ENCODE results near the gene BIN1. TPM values are rescaled to one million over a fixed set of nuclear protein-coding genes. Genes with fewer than 3 reads are reported as not detected.

The BIN1 gene
- total RNA-seq, 1 experiment from 2014 or later = 90.4 TPM

DNA sequence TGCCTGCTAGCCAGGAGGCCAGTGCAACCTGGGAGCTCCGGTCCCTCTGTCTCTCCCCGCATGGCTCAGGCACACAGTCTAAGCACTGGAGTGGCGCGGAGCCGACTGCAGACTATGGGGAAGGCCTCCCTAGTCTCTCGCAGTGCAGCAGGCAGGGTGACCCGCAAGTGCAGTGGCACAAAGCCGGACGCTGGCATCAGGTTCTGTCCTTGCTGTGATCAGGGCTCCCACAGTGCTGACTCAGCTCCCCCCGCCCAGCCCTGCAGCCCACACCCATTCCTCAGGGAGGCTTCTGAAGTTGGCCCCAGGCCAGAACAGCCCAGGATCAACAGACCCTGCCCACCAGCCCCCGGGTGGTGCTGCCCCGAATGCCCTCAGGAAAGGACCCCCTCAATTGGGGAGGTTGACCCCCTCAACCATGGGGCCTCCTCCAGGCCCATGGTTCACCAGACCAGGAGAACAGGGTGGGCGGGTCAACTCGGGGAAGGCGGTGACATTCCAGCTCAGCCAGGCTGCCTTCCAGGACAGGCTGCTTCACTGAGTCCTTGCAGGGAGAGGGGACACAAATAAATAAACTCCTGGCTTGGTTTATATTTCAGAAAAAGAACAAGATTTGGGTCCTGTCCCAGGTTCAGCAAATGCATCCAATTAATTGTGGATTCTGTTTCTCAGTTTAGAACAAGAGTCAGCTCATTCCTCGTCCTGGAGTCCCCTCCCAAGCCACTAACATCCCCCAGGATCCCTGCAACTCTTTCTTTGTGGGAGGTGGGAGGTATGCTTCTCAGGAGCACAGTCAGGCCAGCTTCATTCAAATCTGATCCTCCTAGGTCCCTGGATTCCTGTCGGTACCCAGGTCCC is 12.2 kb downstream of the BIN1 start:
- no peaks in the 10 kb centered on the region for H3K27me3 ChIP-seq
- no peak overlapping the region for H3K27ac ChIP-seq
- H3K36me3 ChIP-seq = 0 out of 2 replicates have a peak, but pooled peaks cover 3% of the 10 kb centered on the region
- DNase-seq = no peak
- no peaks in the 10 kb centered on the region for H3K9me3 ChIP-seq (replicated peaks)
- no peak overlapping the region for H3K4me3 ChIP-seq
- peaks cover 23% of the 10 kb centered on the region for H3K4me1 ChIP-seq

DNA sequence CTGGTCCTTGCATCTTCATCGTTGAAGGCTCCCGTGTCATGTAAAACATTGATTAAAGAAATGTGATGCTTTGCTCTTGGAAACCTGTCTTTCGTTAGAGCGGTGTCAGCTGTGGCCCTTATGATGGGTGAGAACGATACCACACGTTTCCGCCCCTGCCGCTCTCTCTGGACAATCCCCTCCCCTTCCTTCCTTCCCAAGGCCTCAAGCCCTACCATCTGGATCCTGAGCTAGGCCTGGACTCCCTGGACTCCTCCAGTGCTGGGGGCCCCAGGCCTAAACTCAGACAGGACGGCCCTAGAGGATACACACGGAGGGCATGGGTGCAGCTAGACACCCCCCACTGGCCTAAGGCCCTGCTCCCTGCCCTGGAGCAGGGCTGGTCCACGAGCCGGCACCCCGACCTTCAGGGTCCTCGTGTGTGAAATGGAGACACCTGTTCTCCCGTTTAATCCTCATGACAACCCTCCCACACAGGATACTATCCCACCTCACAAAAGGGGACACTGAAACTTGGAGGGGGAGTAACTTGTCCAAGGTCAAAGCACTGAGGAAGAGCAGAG is 13.2 kb downstream of the BIN1 start:
- Histone ChIP-seq H3K4me1 (peaks cover 26% of the 10 kb centered on the region), H3K27ac (no peak overlapping the region), H3K4me3 (no peak overlapping the region), H3K27me3 (no peaks in the 10 kb centered on the region), H3K9me3 (replicated peaks) (no peaks in the 10 kb centered on the region), H3K36me3 (0 out of 2 replicates have a peak, but pooled peaks cover 3% of the 10 kb centered on the region)
- no peak for DNase-seq

DNA sequence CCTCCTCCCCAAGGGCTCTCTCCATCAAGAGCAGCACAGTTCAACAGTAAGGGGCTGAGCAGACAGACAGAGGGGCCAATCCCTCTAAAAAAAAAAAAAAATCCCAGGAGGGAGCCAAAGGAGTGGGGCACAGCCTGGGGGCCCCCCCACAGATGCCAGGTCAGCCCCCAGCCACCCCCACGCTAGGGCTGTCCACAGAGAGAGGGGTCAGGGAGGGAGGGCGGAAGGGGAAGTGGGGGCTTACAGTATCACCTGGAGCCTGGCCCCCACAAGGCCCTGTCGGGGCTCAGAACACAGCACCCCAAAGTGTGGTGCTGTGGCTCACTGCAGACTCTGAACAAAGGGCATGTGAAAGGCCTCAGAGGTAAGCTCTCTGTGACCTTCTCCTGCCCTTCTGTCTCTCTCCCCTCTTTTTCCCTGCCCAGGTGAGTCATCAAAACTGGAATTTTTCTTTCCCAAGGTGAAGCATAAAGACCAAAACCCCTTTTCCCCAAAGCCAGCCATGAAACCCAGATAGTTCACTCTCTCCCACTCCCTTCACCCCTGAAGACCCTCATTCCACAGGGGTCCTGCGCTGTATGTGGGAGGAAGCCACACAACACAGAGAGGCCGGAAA is 13.9 kb downstream of the BIN1 start:
- Histone ChIP-seq H3K4me1 (peaks cover 30% of the 10 kb centered on the region), H3K27ac (no peak overlapping the region), H3K27me3 (no peaks in the 10 kb centered on the region), H3K4me3 (no peak overlapping the region), H3K9me3 (replicated peaks) (no peaks in the 10 kb centered on the region), H3K36me3 (0 out of 2 replicates have a peak, but pooled peaks cover 3% of the 10 kb centered on the region)
- DNase-seq = no peak

DNA sequence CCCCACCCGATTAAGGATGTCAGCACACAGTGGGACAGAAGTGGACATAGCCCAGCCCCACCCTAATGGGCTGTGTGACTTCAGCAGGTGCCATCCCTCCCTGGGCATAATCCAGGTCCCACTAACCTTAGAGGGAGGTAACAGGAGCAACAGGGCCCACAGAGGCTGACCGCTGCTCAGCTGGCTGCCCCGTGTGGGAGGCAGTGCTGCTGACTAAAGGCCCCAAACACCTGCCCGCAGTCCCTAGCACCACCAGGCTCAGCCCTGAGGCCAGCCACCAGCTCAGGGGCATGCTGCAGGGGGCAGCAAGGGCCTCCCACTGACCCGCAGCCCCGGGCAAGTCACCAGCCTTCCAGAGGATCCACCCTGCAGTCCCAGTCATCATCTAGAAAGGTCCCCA is 14.6 kb downstream of the BIN1 start:
- H3K9me3 ChIP-seq (replicated peaks) = no peaks in the 10 kb centered on the region
- DNase-seq = no peak
- H3K36me3 ChIP-seq = 0 out of 2 replicates have a peak, but pooled peaks cover 3% of the 10 kb centered on the region
- no peaks in the 10 kb centered on the region for H3K27me3 ChIP-seq
- H3K27ac ChIP-seq = no peak overlapping the region
- no peak overlapping the region for H3K4me3 ChIP-seq
- peaks cover 36% of the 10 kb centered on the region for H3K4me1 ChIP-seq

DNA sequence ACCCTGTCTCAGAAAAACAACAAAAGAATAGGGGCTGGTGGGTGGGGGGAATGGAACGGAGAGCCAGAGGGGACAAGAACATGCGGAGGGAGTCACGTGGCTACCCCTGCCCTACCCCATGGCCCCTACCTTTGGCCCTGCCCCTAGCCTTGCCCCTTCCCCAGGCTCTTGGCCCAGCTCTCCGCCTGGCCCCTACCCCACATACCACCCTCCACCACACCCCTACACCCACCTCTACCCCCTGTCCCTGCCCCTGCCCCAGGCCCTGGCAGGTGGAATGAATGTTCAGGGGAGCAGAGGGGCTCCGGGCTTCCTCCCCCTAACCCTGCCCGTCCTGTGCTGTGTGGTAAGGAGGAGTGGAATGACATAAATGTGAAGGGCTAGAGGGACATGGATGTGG is 15.1 kb downstream of the BIN1 start:
- H3K27me3 ChIP-seq = no peaks in the 10 kb centered on the region
- H3K4me3 ChIP-seq = no peak overlapping the region
- H3K36me3 ChIP-seq = 0 out of 2 replicates have a peak, but pooled peaks cover 3% of the 10 kb centered on the region
- no peak overlapping the region for H3K27ac ChIP-seq
- peaks cover 40% of the 10 kb centered on the region for H3K4me1 ChIP-seq
- H3K9me3 ChIP-seq (replicated peaks) = no peaks in the 10 kb centered on the region
- no peak for DNase-seq

DNA sequence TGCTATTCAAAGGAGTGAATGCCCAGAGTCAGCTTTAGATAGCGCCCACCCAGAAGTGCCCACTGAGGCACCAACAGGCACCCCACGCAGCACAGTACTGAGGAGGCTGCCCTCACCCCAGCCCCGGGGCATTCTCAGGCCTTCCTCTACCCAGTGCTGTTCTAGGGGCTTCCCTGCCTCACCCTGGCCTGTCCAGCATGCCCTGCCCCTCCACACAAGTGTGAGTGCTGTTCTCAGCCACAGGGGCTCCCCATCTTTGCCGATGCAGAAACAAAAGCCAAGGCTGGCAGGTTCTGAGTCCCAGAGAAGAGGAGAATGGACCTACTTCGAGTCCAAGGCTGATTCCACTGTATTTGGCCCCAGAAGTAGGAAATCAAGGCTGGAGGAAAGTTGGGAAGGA is 15.8 kb downstream of the BIN1 start:
- Histone ChIP-seq H3K36me3 (0 out of 2 replicates have a peak, but pooled peaks cover 3% of the 10 kb centered on the region), H3K4me3 (no peak overlapping the region), H3K4me1 (peaks cover 45% of the 10 kb centered on the region), H3K27ac (no peak overlapping the region), H3K27me3 (no peaks in the 10 kb centered on the region), H3K9me3 (replicated peaks) (no peaks in the 10 kb centered on the region)
- DNase-seq = no peak

DNA sequence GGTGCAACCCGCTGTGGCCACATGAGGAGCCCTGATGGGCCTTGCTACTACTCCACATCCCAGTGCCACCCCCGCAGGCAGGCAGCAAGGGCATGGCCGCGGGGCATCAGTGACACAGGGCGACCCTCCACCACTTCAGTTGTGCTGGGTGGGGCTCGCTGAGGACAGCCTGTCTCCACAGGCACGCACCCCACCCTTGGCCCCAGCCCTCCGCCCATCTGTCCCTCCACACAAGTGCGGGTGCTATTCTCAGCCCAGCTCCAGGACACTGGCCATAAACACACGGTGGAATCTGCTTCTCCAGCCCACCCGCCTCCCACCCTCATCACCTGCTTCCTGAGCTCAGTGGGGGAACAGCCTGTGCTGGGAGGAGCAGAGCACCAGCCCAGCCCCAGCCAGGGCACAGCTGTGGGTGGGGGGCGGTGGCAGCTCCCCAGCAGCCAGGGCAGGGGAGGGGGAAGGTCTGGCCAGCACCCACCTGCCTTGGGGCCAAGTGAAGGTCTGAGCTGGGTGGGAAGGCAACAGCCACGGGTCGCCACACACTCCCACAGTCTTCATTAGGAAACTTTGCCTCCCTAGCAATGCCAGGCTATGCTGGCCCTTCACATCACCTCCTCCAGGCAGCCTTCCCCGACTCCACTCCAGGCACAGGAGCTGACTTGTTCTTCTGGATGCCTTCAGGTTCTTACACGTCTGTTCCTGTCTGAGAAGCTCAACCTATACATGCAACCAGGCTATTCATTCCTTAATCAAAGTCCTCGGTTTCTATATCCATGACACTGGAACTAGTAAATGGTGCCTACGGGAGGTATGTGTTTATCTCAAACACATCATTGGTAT is 16.5 kb downstream of the BIN1 start:
- DNase-seq = peak in 1 of 2 experiments; percentile 47

DNA sequence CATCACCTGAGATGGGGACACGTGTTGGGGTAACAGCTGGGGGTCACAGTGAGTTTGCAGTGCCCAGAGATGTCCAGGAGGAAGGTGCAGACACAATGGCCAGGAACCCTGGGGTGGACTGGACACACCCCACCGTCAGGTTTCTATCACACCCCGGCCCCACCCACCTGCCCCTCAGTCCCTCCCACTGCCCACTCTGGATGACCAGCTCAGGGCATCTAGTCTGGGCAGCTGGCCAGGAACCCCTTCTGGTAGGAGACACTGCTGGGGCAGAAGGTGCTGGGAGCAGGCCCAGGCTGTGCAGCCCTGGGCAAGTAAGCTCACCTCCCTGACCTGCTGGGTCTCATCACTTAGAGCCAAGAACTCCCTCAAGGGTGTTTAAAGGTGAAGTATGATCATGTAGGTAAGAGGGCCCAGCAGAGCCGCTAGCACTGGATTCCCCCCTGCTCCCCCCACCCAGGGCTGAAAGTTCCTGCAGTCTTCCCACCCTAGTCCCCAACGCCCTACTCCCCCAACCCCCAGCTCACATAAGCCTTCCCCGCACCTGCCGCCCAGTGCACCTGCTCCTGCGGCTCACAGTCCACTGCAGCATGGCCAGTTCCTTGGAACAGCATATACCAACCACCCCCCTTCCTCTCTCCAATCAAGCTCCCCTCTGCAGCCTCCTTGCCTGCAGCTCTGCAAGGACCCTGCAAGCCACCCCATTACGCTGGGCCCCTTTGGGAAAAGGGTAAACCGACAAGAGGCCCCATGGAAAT is 17.3 kb downstream of the BIN1 start:
- no peak overlapping the region; the same call in 1 of the 2 replicates for H3K27ac ChIP-seq
- H3K36me3 ChIP-seq = 0 out of 2 replicates have a peak, but pooled peaks cover 3% of the 10 kb centered on the region
- peak; percentile 52 to 63 for DNase-seq
- H3K9me3 ChIP-seq (replicated peaks) = no peaks in the 10 kb centered on the region
- no peak overlapping the region for H3K4me3 ChIP-seq
- peaks cover 55% of the 10 kb centered on the region for H3K4me1 ChIP-seq
- no peaks in the 10 kb centered on the region for H3K27me3 ChIP-seq

More for the DNA sequence above, 16.5 kb downstream of the BIN1 start:
- Histone ChIP-seq H3K36me3 (0 out of 2 replicates have a peak, but pooled peaks cover 3% of the 10 kb centered on the region), H3K4me3 (no peak overlapping the region), H3K4me1 (peaks cover 52% of the 10 kb centered on the region), H3K27me3 (no peaks in the 10 kb centered on the region), H3K27ac (no peak overlapping the region; the same call in 1 of the 2 replicates), H3K9me3 (replicated peaks) (no peaks in the 10 kb centered on the region)

DNA sequence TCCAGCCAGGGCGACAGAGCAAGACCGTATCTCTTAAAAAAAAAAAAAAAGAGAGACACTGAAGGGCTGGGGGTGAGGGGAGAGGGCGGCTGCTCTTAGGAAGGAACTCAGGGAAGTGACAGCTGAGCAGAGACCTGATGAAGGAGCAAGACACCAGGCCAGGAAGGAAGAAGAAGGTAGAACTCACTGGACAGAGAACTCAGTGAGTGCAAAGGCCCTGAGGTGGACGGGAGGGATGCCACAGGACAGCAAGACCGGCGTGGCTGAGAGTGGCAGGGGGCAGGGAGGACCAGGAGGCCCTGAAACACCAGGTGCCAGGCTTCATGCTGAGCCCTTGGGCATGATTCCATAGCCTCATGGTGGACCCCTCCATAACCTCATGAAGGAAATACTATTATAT is 18.2 kb downstream of the BIN1 start:
- Histone ChIP-seq H3K36me3 (0 out of 2 replicates have a peak, but pooled peaks cover 3% of the 10 kb centered on the region), H3K4me1 (peaks cover 59% of the 10 kb centered on the region), H3K4me3 (no peak overlapping the region), H3K27me3 (no peaks in the 10 kb centered on the region), H3K27ac (no peak overlapping the region), H3K9me3 (replicated peaks) (no peaks in the 10 kb centered on the region)
- DNase-seq = no peak

DNA sequence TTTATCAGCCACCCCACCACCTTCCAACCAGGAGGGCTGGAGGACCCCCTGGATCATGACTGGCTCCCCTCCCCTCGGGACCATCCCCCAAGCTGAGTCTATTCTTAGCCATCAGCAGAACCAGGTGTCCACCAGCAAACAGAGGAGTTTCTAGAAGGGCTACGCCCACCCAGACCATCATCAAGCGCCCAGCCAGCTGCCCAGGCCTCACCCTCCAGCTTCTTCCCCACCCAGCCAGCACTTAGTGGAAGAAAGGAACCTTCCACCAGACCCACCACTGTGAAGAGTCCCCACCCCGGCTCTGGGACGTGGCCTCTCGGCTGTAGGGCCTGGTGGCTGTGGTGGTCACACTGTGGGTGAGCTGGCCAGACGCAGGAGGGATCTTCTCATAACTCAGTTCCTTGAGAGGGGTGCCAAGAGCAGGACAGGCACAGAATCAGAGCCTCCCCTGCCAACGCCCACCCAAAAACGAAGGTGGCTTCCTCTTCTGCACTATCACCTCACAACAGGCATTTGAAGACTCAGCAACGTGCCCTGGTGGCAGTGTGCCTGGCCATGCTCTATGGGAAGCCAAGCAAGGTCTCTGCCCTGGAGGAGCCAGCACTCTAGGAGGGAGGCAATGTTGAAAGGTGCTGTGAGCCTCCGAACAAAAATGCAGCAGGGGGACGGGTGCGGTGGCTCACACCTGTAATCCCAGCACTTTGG is 19.0 kb downstream of the BIN1 start:
- no peaks in the 10 kb centered on the region for H3K9me3 ChIP-seq (replicated peaks)
- peaks cover 66% of the 10 kb centered on the region for H3K4me1 ChIP-seq
- no peaks in the 10 kb centered on the region for H3K27me3 ChIP-seq
- 0 out of 2 replicates have a peak, but pooled peaks cover 3% of the 10 kb centered on the region for H3K36me3 ChIP-seq
- H3K27ac ChIP-seq = peak overlapping the region; percentile 69
- DNase-seq = no peak
- peak overlapping the region; percentile 51 for H3K4me3 ChIP-seq

DNA sequence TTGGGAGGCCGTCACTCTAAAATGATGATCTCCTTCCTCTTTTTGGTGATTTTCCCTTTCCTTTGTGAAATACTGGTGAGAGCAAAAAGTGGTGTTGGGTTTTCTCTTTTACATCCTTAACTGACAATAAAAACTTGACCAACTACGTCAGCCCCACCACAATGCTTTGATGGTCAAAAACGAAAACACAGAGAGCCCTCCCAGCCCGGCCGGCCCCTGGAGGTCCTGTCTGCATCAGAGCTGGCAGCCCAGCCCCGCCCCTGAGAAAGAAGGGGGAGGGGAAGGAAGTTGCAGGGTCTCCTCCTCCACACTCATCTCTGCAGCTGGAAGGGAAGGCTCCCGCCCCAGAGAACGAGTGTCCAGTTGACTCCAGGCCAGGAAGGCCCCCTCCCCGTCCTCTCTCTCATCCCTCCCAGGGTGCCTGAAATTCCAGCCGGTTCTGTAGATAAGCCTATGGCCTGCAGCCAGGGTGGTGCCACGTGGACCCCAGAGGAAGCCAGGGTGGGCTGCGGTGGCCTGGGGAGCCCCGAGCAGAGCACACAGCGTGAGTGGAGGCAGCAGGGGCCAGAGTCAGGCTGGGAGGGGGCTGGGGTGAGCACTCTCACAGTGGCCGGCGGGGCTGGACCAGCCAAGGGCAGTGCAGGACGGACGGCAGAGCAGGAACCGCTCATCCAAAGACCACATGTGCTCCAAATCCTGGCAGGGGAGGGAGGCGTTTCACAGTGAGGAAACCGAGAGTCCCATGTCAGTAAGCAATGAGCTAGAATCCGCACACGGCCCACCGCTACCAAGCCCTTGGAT is 19.8 kb downstream of the BIN1 start:
- peaks cover 66% of the 10 kb centered on the region for H3K4me1 ChIP-seq
- H3K36me3 ChIP-seq = 0 out of 2 replicates have a peak, but pooled peaks cover 3% of the 10 kb centered on the region
- peak; percentile 80 to 83 for DNase-seq
- no peaks in the 10 kb centered on the region for H3K27me3 ChIP-seq
- no peaks in the 10 kb centered on the region for H3K9me3 ChIP-seq (replicated peaks)
- H3K27ac ChIP-seq = peak overlapping the region; percentile 69
- H3K4me3 ChIP-seq = peak overlapping the region; percentile 51

DNA sequence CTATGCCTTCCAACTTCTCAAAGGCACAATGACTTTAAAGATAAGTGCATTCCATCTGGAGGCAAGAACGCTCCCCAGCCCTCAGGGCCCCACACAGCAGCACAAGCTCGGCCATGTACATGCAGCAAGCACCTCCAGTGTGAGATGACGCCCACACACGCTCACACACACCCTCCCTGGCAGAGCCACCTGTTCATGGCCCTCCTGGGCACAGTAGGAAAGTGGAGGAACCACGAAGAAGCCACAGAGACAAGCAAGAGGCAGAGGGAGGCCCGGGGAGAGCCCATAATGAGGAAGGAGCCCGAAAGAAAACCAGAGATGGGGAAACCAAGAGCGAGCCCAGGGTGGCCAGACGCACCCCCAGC is 21.7 kb downstream of the BIN1 start:
- DNase-seq = peak in 1 of 2 experiments; percentile 35
- Histone ChIP-seq H3K9me3 (replicated peaks) (no peaks in the 10 kb centered on the region), H3K4me3 (no peak overlapping the region), H3K27me3 (no peaks in the 10 kb centered on the region), H3K27ac (no peak overlapping the region), H3K4me1 (peaks cover 59% of the 10 kb centered on the region), H3K36me3 (no peaks in the 10 kb centered on the region)
